Karpas-422 (cell line): Measurements from ENCODE around the gene RFC4. TPM values are rescaled to one million over a fixed set of nuclear protein-coding genes. Genes with fewer than 3 reads are reported as not detected.

ENCODE experiments used
- DNase-seq: peaks from one replicate; pipeline ENCODE4 v3.0.0-alpha.2; 2015
- H2AFZ ChIP-seq: fragments of 200-600 bp; sonication (generic); 2 replicates; pipeline ENCODE4 v1.6.1; 2014; ENCODE audit warnings: antibody characterized with exemption, low read length, mixed read lengths
- H3K27ac ChIP-seq: fragments of 200-600 bp; sonication (generic); 2 replicates; pipeline ENCODE4 v1.5.1; 2014; ENCODE audit warnings: mild to moderate bottlenecking, low read length, moderate library complexity
- H3K27me3 ChIP-seq: fragments of 200-600 bp; sonication (generic); 2 replicates; pipeline ENCODE4 v1.6.1; 2014; ENCODE audit warnings: low read length, mixed read lengths
- H3K36me3 ChIP-seq: fragments of 200-600 bp; sonication (generic); 2 replicates; pipeline ENCODE4 v1.6.1; 2014; ENCODE audit warnings: low read length, mixed read lengths; ENCODE audit not compliant: insufficient read depth
- H3K4me1 ChIP-seq: fragments of 200-600 bp; sonication (generic); 2 replicates; pipeline ENCODE4 v1.6.1; 2014; ENCODE audit warnings: mild to moderate bottlenecking, low read length, mixed read lengths
- H3K4me2 ChIP-seq: fragments of 200-600 bp; sonication (generic); 2 replicates; pipeline ENCODE4 v1.6.1; 2014; ENCODE audit warnings: low read length, low read depth, mild to moderate bottlenecking; ENCODE audit not compliant: poor library complexity, severe bottlenecking
- H3K4me3 ChIP-seq: fragments of 200-600 bp; sonication (generic); 2 replicates; pipeline ENCODE4 v1.5.1; 2014; ENCODE audit warnings: mild to moderate bottlenecking, antibody characterized with exemption, low read length, mixed read lengths
- H3K79me2 ChIP-seq: fragments of 200-600 bp; sonication (generic); 2 replicates; pipeline ENCODE4 v1.6.1; 2014; ENCODE audit warnings: mild to moderate bottlenecking, low read length, mixed read lengths
- H3K9ac ChIP-seq: fragments of 200-600 bp; sonication (generic); 2 replicates; pipeline ENCODE4 v1.6.0; 2014; ENCODE audit warnings: low read length
- H3K9me2 ChIP-seq: fragments of 200-600 bp; sonication (generic), shearing (Covaris generic); replicated peaks from 2 replicates; pipeline ENCODE4 v1.6.0; 2014; ENCODE audit warnings: mild to moderate bottlenecking, low read length, moderate library complexity; ENCODE audit not compliant: insufficient read depth
- H3K9me3 ChIP-seq: fragments of 300-700, 200-600 bp; sonication (generic); 2 replicates; pipeline ENCODE4 v1.6.1; 2014; ENCODE audit warnings: low read length, mixed read lengths
- H4K20me1 ChIP-seq: fragments of 200-600 bp; sonication (generic); 2 replicates; pipeline ENCODE4 v1.6.1; 2014; ENCODE audit warnings: mild to moderate bottlenecking, antibody characterized with exemption, low read length, low read depth; ENCODE audit not compliant: insufficient read depth
- total RNA-seq: library from RNA; depleted of rRNA; stranded (reverse); fragments of >200 nt; shearing (Covaris generic); gene quantifications from 2 replicates; pipeline ENCODE4 v1.2.3, GENCODE V29; 2014; ENCODE audit warnings: low replicate concordance

RFC4 gene
- total RNA-seq, 1 experiment from 2014 or later, result 80.7 TPM

DNA sequence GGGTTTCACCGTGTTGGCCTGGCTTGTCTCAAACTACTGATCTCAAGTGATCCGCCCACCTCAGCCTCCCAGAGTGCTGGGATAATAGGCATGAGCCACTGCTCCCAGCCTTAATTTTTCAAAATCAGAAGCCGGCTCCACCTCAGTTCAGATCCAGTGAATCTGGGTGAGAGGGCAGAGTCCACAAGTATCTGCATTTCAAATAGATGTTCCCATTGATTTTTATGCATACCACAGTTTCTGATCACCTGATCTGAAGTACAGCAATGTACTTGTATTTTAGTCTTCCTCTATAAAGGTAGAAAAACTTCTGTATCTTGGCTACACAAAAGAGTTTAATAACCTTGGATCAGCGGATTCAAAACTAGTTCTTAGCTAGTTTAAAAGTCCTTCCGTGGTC is 27.1 kb downstream of the RFC4 start:
- Histone ChIP-seq H3K79me2 (peaks cover 12% of the 10 kb centered on the region), H3K4me2 (no peak overlapping the region), H3K27ac (no peak overlapping the region), H3K9me3 (no peaks in the 10 kb centered on the region), H3K36me3 (peaks cover 8% of the 10 kb centered on the region), H3K9me2 (no peaks in the 10 kb centered on the region), H4K20me1 (peaks cover 10% of the 10 kb centered on the region), H3K27me3 (no peaks in the 10 kb centered on the region), H3K4me3 (no peak overlapping the region), H2AFZ (no peak overlapping the region), H3K9ac (no peak overlapping the region), H3K4me1 (peaks cover 23% of the 10 kb centered on the region)
- DNase-seq, result no peak

DNA sequence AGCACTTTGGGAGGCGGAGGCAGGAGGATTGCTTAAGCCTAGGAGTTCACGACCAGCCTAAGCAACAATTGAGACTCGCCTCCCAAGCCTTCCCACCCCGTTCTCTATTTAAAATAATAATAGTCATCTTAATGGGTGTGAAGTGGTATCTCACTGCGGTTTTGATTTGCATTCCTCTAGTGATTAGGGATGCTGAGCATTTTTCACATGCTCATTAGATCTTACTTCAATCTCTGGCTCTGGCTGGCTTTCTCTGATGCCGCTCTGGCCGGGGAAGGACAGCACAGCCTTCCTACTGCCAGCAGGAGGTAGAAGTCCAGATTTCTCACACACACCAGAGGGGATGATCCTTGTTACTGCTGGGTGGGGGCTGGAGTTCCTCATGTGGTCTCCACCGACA is 30.3 kb downstream of the RFC4 start:
- Histone ChIP-seq H3K9me2 (no peaks in the 10 kb centered on the region), H3K9me3 (no peaks in the 10 kb centered on the region), H3K4me3 (no peak overlapping the region), H3K9ac (no peak overlapping the region), H3K27ac (no peak overlapping the region), H3K4me2 (peak overlapping the region; percentile 20), H2AFZ (no peak overlapping the region), H3K27me3 (no peaks in the 10 kb centered on the region), H3K79me2 (no peaks in the 10 kb centered on the region), H4K20me1 (0 out of 2 replicates have a peak, but pooled peaks cover 3% of the 10 kb centered on the region), H3K4me1 (peaks cover 33% of the 10 kb centered on the region), H3K36me3 (no peaks in the 10 kb centered on the region)
- peak; percentile 67 for DNase-seq

DNA sequence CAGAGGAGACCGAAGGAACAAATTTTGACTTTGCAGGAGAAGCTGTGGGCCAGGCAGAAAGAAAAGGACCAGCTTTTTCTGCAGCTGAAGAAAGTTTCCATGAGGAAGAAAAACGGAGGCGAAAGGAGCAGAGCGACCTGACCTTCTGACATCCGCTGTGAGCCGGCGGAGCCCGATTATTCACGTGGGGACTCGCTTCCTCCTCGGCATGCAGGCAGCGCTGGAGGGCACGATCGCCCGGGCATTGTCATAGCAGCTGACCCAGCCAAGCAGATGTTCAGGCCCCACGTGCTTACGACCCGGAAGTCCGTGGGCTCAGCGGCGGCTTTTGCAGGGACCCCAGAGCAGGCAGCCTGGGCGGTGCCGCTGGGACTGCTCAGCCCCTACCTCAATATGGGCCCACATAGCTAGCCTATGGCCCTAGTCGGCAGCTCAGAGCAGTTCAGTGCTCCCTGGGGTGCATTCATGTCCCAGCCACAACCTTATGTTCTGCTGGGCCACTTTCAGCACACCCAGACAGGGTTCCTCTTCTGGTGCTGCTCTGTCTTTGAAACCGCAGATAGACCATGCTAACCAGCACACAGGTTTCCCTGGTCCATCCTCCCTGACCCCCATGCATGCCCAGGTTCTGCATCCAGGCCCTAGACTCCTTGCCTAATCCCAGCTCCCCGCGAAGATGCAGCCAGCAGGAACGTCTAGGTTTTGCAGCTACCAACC is 33.4 kb downstream of the RFC4 start:
- Histone ChIP-seq H3K9me2 (no peaks in the 10 kb centered on the region), H3K79me2 (no peaks in the 10 kb centered on the region), H3K36me3 (no peaks in the 10 kb centered on the region), H4K20me1 (0 out of 2 replicates have a peak, but pooled peaks cover 3% of the 10 kb centered on the region), H3K27me3 (no peaks in the 10 kb centered on the region), H3K4me1 (peaks cover 33% of the 10 kb centered on the region), H3K9ac (peak overlapping the region; percentile 81), H3K4me2 (peak overlapping the region; percentile 100), H2AFZ (peak overlapping the region; percentile 99), H3K4me3 (peak overlapping the region; percentile 83), H3K9me3 (no peaks in the 10 kb centered on the region), H3K27ac (no peak overlapping the region)
- peak; percentile 94 for DNase-seq

DNA sequence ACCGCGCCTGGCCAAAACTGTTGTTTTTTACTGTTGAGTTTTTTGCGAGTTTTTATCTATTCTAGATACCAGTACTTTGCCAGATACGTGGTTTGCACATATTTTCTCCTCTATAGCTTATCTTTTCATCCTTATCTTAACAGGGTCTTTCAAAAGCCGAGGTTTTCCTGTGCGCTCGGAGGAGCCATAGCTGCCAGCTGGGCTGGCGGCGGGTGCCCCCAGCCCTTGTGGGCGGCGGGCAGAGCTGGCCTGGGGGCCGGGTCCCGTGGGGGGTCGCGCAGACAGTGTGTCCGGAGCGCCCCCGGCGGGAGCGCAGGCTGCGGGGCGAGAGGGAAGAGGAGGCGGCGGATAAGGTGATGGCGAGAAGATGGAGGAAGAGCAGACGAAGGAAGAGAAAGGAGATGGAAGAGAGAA is 34.0 kb downstream of the RFC4 start:
- H3K9ac ChIP-seq, result peak overlapping the region; percentile 81
- peaks cover 33% of the 10 kb centered on the region for H3K4me1 ChIP-seq
- no peaks in the 10 kb centered on the region for H3K27me3 ChIP-seq
- no peaks in the 10 kb centered on the region for H3K79me2 ChIP-seq
- peak overlapping the region; percentile 83 for H3K4me3 ChIP-seq
- H3K9me2 ChIP-seq, result no peaks in the 10 kb centered on the region
- H3K4me2 ChIP-seq, result peak overlapping the region; percentile 100
- 0 out of 2 replicates have a peak, but pooled peaks cover 3% of the 10 kb centered on the region for H4K20me1 ChIP-seq
- DNase-seq, result no peak
- no peak overlapping the region for H3K27ac ChIP-seq
- H2AFZ ChIP-seq, result peak overlapping the region; percentile 99
- H3K9me3 ChIP-seq, result no peaks in the 10 kb centered on the region
- H3K36me3 ChIP-seq, result no peaks in the 10 kb centered on the region

DNA sequence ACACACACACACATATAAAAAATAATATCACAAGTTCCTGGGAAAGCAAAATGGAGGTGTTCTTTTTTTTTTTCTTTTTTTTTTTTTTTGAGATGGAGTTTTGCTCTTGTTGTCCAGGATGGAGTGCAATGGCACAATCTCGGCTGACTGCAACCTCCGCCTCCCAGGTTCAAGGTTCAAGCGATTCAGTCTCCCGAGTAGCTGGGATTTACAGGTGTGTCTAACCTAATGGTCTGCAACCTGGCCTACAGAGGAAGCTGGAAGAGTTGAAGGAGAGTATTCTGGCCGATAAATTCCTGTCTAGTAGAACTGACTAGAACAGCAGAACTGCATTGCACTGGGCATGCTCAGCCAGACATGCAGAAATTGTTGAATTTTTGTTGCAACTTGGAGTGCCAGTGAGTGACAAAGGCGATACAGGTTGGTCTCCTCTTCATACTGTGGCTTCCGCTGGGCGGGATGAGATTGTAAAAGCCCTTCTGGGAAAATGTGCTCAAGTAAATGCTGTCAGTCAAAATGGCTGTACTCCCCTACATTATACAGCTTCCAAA is 45.3 kb downstream of the RFC4 start:
- no peak for DNase-seq
- no peak overlapping the region for H3K4me3 ChIP-seq
- no peaks in the 10 kb centered on the region for H3K36me3 ChIP-seq
- H4K20me1 ChIP-seq, result no peaks in the 10 kb centered on the region
- no peaks in the 10 kb centered on the region for H3K79me2 ChIP-seq
- H3K9me3 ChIP-seq, result no peaks in the 10 kb centered on the region
- H3K9ac ChIP-seq, result no peak overlapping the region
- no peaks in the 10 kb centered on the region for H3K27me3 ChIP-seq
- no peaks in the 10 kb centered on the region for H3K9me2 ChIP-seq
- no peak overlapping the region for H3K4me2 ChIP-seq
- no peak overlapping the region for H3K27ac ChIP-seq
- H2AFZ ChIP-seq, result no peak overlapping the region
- H3K4me1 ChIP-seq, result no peaks in the 10 kb centered on the region

DNA sequence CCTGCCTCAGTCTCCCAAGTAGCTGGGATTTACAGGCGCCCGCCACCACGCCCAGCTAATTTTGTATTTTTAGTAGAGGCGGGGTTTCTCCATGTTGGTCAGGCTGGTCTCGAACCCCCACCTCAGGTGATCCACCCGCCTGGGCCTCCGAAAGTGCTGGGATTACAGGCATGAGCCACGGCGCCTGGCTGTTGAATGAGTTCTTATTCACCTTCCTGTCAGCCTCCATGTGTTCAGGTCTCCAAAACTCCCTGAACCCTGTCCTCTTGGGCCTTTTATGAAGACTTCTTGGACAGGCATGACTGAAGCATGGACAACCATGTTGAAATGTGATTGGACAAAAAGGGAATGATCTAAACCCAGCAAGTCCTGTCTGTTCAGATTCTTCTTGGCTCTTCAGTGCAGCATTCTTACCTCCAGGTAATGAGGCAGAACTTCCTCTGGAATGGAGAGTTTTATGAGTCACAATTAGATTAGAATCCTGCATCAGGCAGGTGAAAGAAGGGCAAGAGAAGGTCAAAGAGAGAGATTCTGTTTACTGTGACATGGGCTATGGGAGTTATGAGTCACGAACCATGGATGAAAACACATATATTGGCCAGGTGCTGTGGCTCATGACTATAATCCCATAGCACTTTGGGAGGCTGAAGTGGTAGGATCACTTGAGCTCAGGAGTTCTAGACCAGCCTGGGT is 46.0 kb downstream of the RFC4 start:
- Histone ChIP-seq H3K27ac (no peak overlapping the region), H4K20me1 (no peaks in the 10 kb centered on the region), H3K79me2 (no peaks in the 10 kb centered on the region), H3K9me2 (no peaks in the 10 kb centered on the region), H3K4me3 (no peak overlapping the region), H3K9me3 (no peaks in the 10 kb centered on the region), H3K4me1 (no peaks in the 10 kb centered on the region), H3K36me3 (no peaks in the 10 kb centered on the region), H2AFZ (no peak overlapping the region), H3K9ac (no peak overlapping the region), H3K4me2 (no peak overlapping the region), H3K27me3 (no peaks in the 10 kb centered on the region)
- no peak for DNase-seq

DNA sequence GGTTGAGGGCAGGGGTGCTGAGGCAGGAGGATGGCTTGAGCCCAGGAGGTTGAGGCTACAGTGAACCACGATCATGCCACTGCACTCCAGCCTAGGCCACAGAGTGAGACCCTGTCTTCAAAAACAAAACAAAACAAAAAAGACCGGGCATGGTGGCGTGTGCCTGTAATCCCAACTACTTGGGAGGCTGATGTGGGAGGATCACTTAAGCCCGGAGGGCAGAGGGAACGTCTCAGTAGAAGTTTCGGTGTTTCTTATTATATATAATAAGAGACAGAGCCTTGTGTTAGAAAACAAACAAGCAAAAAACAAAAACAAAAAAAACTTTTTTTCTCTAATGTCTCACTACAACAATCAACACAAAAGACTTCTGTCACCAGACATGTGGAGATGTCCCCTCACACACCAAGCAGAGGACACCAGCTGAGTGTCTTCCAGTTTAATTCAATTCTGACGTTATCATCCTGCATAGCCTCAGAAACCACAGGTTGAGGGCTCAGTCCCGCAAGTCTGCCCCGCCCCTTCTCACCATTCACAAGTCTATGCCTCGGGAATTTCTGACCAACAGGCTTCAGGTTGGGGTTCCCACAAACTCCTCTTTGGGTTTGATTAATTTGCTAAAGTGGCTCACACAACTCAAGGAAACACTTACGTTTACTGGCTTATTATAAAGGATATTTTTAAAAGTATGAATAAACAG is 46.9 kb downstream of the RFC4 start:
- H3K9ac ChIP-seq, result no peak overlapping the region
- no peak overlapping the region for H3K27ac ChIP-seq
- H2AFZ ChIP-seq, result no peak overlapping the region
- no peak for DNase-seq
- H3K79me2 ChIP-seq, result no peaks in the 10 kb centered on the region
- no peaks in the 10 kb centered on the region for H4K20me1 ChIP-seq
- no peak overlapping the region for H3K4me2 ChIP-seq
- no peaks in the 10 kb centered on the region for H3K9me3 ChIP-seq
- no peak overlapping the region for H3K4me3 ChIP-seq
- no peaks in the 10 kb centered on the region for H3K9me2 ChIP-seq
- no peaks in the 10 kb centered on the region for H3K4me1 ChIP-seq
- H3K27me3 ChIP-seq, result no peaks in the 10 kb centered on the region
- no peaks in the 10 kb centered on the region for H3K36me3 ChIP-seq

DNA sequence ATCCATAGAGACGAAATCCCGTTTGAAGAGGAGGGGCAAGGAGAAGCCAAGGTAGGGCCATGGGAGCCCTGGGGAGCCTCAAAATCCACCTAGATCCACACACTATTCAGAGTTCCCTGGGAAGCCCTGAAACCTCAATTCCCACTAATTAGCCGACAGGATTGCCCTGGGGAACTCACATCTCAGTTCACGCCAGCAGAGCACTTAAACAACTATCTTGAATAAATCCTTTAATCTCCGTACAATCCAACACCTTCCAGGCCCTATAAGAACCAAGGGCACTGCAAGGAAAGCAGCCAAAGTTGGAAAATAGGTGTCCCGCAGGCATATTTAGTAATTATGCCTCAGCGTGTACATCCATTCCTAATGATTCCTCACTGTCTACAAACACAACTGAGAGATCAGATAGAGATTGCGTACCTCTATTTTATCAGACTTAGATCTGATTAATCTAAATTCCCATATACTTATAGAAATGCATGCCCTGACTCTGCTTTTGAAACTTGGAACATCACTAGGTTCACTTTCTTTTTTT is 48.5 kb downstream of the RFC4 start:
- DNase-seq, result no peak
- Histone ChIP-seq H3K9ac (no peak overlapping the region), H3K27ac (no peak overlapping the region), H4K20me1 (no peaks in the 10 kb centered on the region), H2AFZ (no peak overlapping the region), H3K9me2 (no peaks in the 10 kb centered on the region), H3K27me3 (no peaks in the 10 kb centered on the region), H3K4me2 (no peak overlapping the region), H3K79me2 (no peaks in the 10 kb centered on the region), H3K36me3 (no peaks in the 10 kb centered on the region), H3K4me3 (no peak overlapping the region), H3K9me3 (no peaks in the 10 kb centered on the region), H3K4me1 (no peaks in the 10 kb centered on the region)
